H9 (cell line): ENCODE results near the gene RIT2. TPM values are rescaled to one million over a fixed set of nuclear protein-coding genes. Genes with fewer than 3 reads are reported as not detected.

Experiments used
- DNase-seq: peaks from one replicate; pipeline ENCODE4 v3.0.0-alpha.2; 2017
- H2AFZ ChIP-seq: one replicate; pipeline ENCODE4 v1.6.1; 2013; ENCODE audit warnings: mild to moderate bottlenecking, low read length, control low read depth, moderate library complexity
- H2AK5ac ChIP-seq: 2 replicates; pipeline ENCODE4 v1.6.1; 2013; ENCODE audit warnings: low read length, control low read depth, mixed read lengths; ENCODE audit not compliant: insufficient read length
- H2BK120ac ChIP-seq: one replicate; pipeline ENCODE4 v1.6.1; 2013; ENCODE audit warnings: low read depth, mild to moderate bottlenecking, low read length, control low read depth, inconsistent platforms; ENCODE audit not compliant: poor library complexity, severe bottlenecking
- H2BK12ac ChIP-seq: 2 replicates; pipeline ENCODE4 v1.6.1; 2013; ENCODE audit warnings: low read length, control low read depth, mixed read lengths, low read depth; ENCODE audit not compliant: insufficient read length
- H2BK15ac ChIP-seq: 2 replicates; pipeline ENCODE4 v1.6.1; 2013; ENCODE audit warnings: low read depth, low read length, control low read depth
- H2BK20ac ChIP-seq: one replicate; pipeline ENCODE4 v1.6.1; 2013; ENCODE audit warnings: low read depth, mild to moderate bottlenecking, low read length, control low read depth, inconsistent platforms; ENCODE audit not compliant: poor library complexity, severe bottlenecking
- H2BK5ac ChIP-seq: 2 replicates; pipeline ENCODE4 v1.6.1; 2013; ENCODE audit warnings: low read length, control low read depth, mixed read lengths; ENCODE audit not compliant: insufficient read length
- H3K14ac ChIP-seq: 2 replicates; pipeline ENCODE4 v1.6.1; 2013; ENCODE audit warnings: low read length, control low read depth; ENCODE audit not compliant: insufficient read depth
- H3K18ac ChIP-seq: 2 replicates; pipeline ENCODE4 v1.6.1; 2013; ENCODE audit warnings: low read depth, mild to moderate bottlenecking, mixed read lengths, low read length, control low read depth; ENCODE audit not compliant: insufficient read length
- H3K23ac ChIP-seq: 2 replicates; pipeline ENCODE4 v1.6.1; 2013; ENCODE audit warnings: low read length, control low read depth, mixed read lengths, low read depth; ENCODE audit not compliant: insufficient read length
- H3K23me2 ChIP-seq: 2 replicates; pipeline ENCODE4 v1.6.1; 2013; ENCODE audit warnings: low read depth, mild to moderate bottlenecking, mixed read lengths, low read length, control low read depth; ENCODE audit not compliant: insufficient read length, poor library complexity, severe bottlenecking
- H3K27ac ChIP-seq: 2 replicates; pipeline ENCODE4 v1.5.1; 2013; ENCODE audit warnings: low read length, control low read depth, mixed read lengths, low read depth; ENCODE audit not compliant: insufficient read length
- H3K27me3 ChIP-seq: 2 replicates; pipeline ENCODE4 v1.6.1; 2013; ENCODE audit warnings: low read length, control low read depth, inconsistent platforms; ENCODE audit not compliant: insufficient read depth
- H3K4ac ChIP-seq: 2 replicates; pipeline ENCODE4 v1.6.1; 2013; ENCODE audit warnings: low read depth, mild to moderate bottlenecking, control low read depth, inconsistent platforms, low read length, moderate library complexity
- H3K4me1 ChIP-seq: 2 replicates; pipeline ENCODE4 v1.6.1; 2013; ENCODE audit warnings: low read length, control low read depth, inconsistent platforms; ENCODE audit not compliant: insufficient read depth
- H3K4me2 ChIP-seq: 2 replicates; pipeline ENCODE4 v1.6.1; 2013; ENCODE audit warnings: low read length, control low read depth, mixed read lengths; ENCODE audit not compliant: insufficient read length, insufficient read depth
- H3K56ac ChIP-seq: 2 replicates; pipeline ENCODE4 v1.6.1; 2013; ENCODE audit warnings: low read depth, mild to moderate bottlenecking, mixed read lengths, low read length, control low read depth; ENCODE audit not compliant: insufficient read length
- H3K79me1 ChIP-seq: 2 replicates; pipeline ENCODE4 v1.6.1; 2013; ENCODE audit warnings: low read depth, mild to moderate bottlenecking, moderate library complexity, low read length, control low read depth, inconsistent platforms; ENCODE audit not compliant: insufficient read depth, poor library complexity, severe bottlenecking
- H3K79me2 ChIP-seq: 2 replicates; pipeline ENCODE4 v1.6.1; 2013; ENCODE audit warnings: low read length, control low read depth, inconsistent platforms; ENCODE audit not compliant: insufficient read depth
- H3K9ac ChIP-seq: 2 replicates; pipeline ENCODE4 v1.6.1; 2013; ENCODE audit warnings: low read length, control low read depth, mixed read lengths; ENCODE audit not compliant: insufficient read length; ENCODE audit errors: extremely low read depth
- H3K9me3 ChIP-seq: one replicate; pipeline ENCODE4 v1.6.1; 2013; ENCODE audit warnings: low read depth, low read length, inconsistent platforms; ENCODE audit not compliant: control insufficient read depth
- H3T11ph ChIP-seq: one replicate; pipeline ENCODE4 v1.6.1; 2013; ENCODE audit warnings: mild to moderate bottlenecking, low read length, control low read depth, inconsistent platforms
- H4K20me1 ChIP-seq: one replicate; pipeline ENCODE4 v1.6.1; 2013; ENCODE audit not compliant: control insufficient read depth, insufficient read length, insufficient read depth
- H4K5ac ChIP-seq: 2 replicates; pipeline ENCODE4 v1.6.1; 2013; ENCODE audit warnings: low read depth, mild to moderate bottlenecking, mixed read lengths, low read length, control low read depth; ENCODE audit not compliant: insufficient read length
- H4K8ac ChIP-seq: replicated peaks from 2 replicates; pipeline ENCODE4 v1.6.1; 2013; ENCODE audit warnings: low read length, control low read depth, mixed read lengths, low read depth; ENCODE audit not compliant: insufficient read length
- H4K91ac ChIP-seq: 2 replicates; pipeline ENCODE4 v1.6.1; 2013; ENCODE audit warnings: low read depth, mild to moderate bottlenecking, moderate library complexity, mixed read lengths, low read length, control low read depth; ENCODE audit not compliant: insufficient read length
- H3K27ac Mint-ChIP-seq, 3 experiments: 2 replicates in 2 of 3; 3 replicates in 1 of 3; pipeline ENCODE4 v1.8.0; 2020 to 2021; ENCODE audit warnings: mixed read lengths in 3 of 3, mild to moderate bottlenecking in 1 of 3, moderate library complexity in 1 of 3
- H3K27me3 Mint-ChIP-seq: 2 replicates; pipeline ENCODE4 v1.8.0; 2021; ENCODE audit warnings: low read depth, mild to moderate bottlenecking, moderate library complexity, mixed read lengths
- H3K36me3 Mint-ChIP-seq, 3 experiments: 2 replicates in 2 of 3; 3 replicates in 1 of 3; pipeline ENCODE4 v1.8.0; 2020 to 2021; ENCODE audit warnings: low read depth in 3 of 3, mixed read lengths in 3 of 3; ENCODE audit not compliant: insufficient read depth in 1 of 3
- H3K4me1 Mint-ChIP-seq, 2 experiments: 2 replicates each; pipeline ENCODE4 v1.8.0; 2020; ENCODE audit warnings: mixed read lengths in 2 of 2
- H3K4me3 Mint-ChIP-seq, 2 experiments: 2 replicates in 1 of 2; 3 replicates in 1 of 2; pipeline ENCODE4 v1.8.0; 2020 to 2021; ENCODE audit warnings: mild to moderate bottlenecking in 2 of 2, mixed read lengths in 2 of 2, moderate library complexity in 1 of 2
- H3K9me3 Mint-ChIP-seq, 2 experiments: 2 replicates in 1 of 2; 3 replicates in 1 of 2; pipeline ENCODE4 v1.8.0; 2020; ENCODE audit warnings: mild to moderate bottlenecking in 2 of 2, mixed read lengths in 2 of 2, moderate library complexity in 1 of 2
- WGBS: extraction: QIAGEN DNeasy Blood & Tissue Kit; methylation state at CpG from one replicate; pipeline ENCODE4 v1.1.7; 2013; ENCODE audit warnings: missing lambda C conversion rate, low lambda C conversion rate, mixed read lengths; ENCODE audit not compliant: insufficient read length; ENCODE audit errors: extremely low coverage; 5-methylcytosine and 5-hydroxymethylcytosine counted together
- total RNA-seq: library from RNA; stranded (reverse); gene quantifications from 2 replicates; pipeline ENCODE4 v1.2.1, GENCODE V29; 2021
- TF ChIP-seq, protein P1 (sequence below): fragments of 200-600 bp; sonication (generic); conservative IDR thresholded peaks from 3 replicates; pipeline ENCODE4 v1.8.0; 2021; ENCODE audit warnings: antibody characterized with exemption, mild to moderate bottlenecking

The RIT2 gene
- total RNA-seq, 1 experiment from 2014 or later, result 1.2 TPM

DNA sequence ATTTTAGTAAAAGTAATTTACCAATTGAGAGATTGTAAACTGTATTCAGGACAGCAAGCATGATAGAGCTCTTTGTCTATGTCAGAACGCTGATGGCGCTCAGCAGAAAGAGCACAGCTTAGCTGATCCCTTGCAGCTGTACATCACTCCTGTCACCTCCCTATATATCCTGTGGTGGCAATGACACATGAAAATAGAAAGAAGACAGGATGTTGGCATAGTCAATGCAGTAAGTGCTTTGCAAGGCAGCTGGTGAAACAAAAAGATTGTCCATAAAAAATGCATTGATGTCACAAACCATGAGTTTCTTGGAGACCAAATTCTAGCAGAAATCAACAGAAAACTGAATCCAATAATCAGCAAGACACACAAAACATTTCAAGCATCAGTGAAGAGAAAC lies 221.5 kb downstream of the RIT2 start:
- Mint-ChIP-seq H3K27ac (no peak overlapping the region), H3K4me3 (no peak overlapping the region), H3K36me3 (no peaks in the 10 kb centered on the region), H3K27me3 (no peaks in the 10 kb centered on the region), H3K4me1 (no peaks in the 10 kb centered on the region), H3K9me3 (no peaks in the 10 kb centered on the region)
- no peak overlapping the region for H3K56ac ChIP-seq
- no peak overlapping the region for H3K18ac ChIP-seq
- H3K4me2 ChIP-seq, result no peak overlapping the region
- H3K4ac ChIP-seq, result no peak overlapping the region
- no peak overlapping the region for H2AFZ ChIP-seq
- H3K9ac ChIP-seq, result no peak overlapping the region
- H4K5ac ChIP-seq, result no peak overlapping the region
- no peaks in the 10 kb centered on the region for H3K27me3 ChIP-seq
- H2BK12ac ChIP-seq, result no peak overlapping the region
- no peaks in the 10 kb centered on the region for H3K9me3 ChIP-seq
- no peak overlapping the region for H3K27ac ChIP-seq
- no peak overlapping the region for H3K14ac ChIP-seq
- H2AK5ac ChIP-seq, result no peak overlapping the region
- no CpG with 5 or more reads among the region's 2 CpGs for WGBS
- H2BK20ac ChIP-seq, result no peak overlapping the region
- H4K8ac ChIP-seq, result no peak overlapping the region
- H3K23ac ChIP-seq, result no peak overlapping the region
- H2BK15ac ChIP-seq, result no peak overlapping the region
- no peak overlapping the region for H3T11ph ChIP-seq
- H2BK120ac ChIP-seq, result no peak overlapping the region
- H3K79me2 ChIP-seq, result no peaks in the 10 kb centered on the region
- H4K91ac ChIP-seq, result no peak overlapping the region
- H3K79me1 ChIP-seq, result no peaks in the 10 kb centered on the region
- DNase-seq, result no peak
- no peaks in the 10 kb centered on the region for H3K4me1 ChIP-seq
- no peaks in the 10 kb centered on the region for H4K20me1 ChIP-seq
- TF ChIP-seq, protein P1, sequence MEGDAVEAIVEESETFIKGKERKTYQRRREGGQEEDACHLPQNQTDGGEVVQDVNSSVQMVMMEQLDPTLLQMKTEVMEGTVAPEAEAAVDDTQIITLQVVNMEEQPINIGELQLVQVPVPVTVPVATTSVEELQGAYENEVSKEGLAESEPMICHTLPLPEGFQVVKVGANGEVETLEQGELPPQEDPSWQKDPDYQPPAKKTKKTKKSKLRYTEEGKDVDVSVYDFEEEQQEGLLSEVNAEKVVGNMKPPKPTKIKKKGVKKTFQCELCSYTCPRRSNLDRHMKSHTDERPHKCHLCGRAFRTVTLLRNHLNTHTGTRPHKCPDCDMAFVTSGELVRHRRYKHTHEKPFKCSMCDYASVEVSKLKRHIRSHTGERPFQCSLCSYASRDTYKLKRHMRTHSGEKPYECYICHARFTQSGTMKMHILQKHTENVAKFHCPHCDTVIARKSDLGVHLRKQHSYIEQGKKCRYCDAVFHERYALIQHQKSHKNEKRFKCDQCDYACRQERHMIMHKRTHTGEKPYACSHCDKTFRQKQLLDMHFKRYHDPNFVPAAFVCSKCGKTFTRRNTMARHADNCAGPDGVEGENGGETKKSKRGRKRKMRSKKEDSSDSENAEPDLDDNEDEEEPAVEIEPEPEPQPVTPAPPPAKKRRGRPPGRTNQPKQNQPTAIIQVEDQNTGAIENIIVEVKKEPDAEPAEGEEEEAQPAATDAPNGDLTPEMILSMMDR, result no peak
- no peak overlapping the region for H2BK5ac ChIP-seq
- no peaks in the 10 kb centered on the region for H3K23me2 ChIP-seq
